Measurements from ENCODE around the gene WDR33.

The WDR33 gene

DNA sequence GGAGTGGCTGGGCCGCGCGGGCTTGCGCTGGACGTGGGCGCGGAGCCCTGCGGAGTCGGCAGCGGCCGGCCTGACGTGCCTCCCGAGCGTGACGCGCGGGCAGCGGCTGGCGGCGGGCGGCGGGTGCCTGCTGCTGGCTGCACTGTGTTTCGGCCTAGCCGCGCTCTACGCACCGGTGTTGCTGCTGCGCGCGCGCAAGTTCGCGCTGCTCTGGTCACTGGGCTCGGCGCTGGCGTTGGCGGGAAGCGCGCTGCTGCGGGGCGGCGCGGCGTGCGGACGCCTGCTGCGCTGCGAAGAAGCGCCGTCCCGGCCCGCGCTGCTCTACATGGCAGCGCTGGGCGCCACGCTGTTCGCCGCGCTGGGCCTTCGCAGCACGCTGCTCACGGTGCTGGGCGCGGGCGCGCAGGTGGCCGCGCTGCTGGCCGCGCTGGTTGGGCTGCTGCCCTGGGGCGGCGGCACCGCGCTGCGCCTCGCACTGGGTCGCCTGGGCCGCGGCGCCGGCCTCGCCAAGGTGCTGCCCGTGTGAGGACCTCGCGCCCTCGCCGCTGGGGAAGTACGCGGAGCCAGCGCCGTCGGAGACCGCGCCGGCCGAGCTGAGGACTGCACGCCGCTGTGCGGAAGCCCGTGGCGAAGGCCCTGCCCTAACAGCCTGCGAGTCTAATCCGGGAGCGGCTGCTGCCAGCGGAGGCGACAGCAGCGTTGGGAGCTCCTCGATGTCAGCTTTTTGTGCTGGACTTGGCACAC, 109.1 kb downstream of the WDR33 start:
- TF ChIP-seq, protein P1, sequence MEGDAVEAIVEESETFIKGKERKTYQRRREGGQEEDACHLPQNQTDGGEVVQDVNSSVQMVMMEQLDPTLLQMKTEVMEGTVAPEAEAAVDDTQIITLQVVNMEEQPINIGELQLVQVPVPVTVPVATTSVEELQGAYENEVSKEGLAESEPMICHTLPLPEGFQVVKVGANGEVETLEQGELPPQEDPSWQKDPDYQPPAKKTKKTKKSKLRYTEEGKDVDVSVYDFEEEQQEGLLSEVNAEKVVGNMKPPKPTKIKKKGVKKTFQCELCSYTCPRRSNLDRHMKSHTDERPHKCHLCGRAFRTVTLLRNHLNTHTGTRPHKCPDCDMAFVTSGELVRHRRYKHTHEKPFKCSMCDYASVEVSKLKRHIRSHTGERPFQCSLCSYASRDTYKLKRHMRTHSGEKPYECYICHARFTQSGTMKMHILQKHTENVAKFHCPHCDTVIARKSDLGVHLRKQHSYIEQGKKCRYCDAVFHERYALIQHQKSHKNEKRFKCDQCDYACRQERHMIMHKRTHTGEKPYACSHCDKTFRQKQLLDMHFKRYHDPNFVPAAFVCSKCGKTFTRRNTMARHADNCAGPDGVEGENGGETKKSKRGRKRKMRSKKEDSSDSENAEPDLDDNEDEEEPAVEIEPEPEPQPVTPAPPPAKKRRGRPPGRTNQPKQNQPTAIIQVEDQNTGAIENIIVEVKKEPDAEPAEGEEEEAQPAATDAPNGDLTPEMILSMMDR (IDR thresholded peaks at IDR 0.05; ENCODE audit: low read depth, low read length): no peak
- no peak for TF ChIP-seq EZH2phosphoT487 (IDR thresholded peaks at IDR 0.05; ENCODE audit: low read depth)

GRCh38 chr2:127701193-127701650, 109.7 kb downstream of the WDR33 start, which contains the start of gene SFT2D3:
Gene SFT2D3, plus strand, starts transcription at chr2:127701497. Its CDS starts 32 bp downstream, at chr2:127701529.
- Histone ChIP-seq H3K4me3 (ENCODE audit: low read length) (peak within 1 kb of the TSS; percentile 95), H4K20me1 (ENCODE audit: insufficient read depth, low read length) (0 out of 2 replicates have a peak, but pooled peaks cover 3% of the 10 kb centered on the region), H3K79me2 (ENCODE audit: low read length) (peaks cover 20% of the 10 kb centered on the region), H3K27me3 (ENCODE audit: low read depth, low read length) (no peaks in the 10 kb centered on the region), H2AFZ (ENCODE audit: low read depth, low read length) (peak within 1 kb of the TSS; percentile 78), H3K9me3 (ENCODE audit: insufficient read depth, low read length) (no peaks in the 10 kb centered on the region), H3K36me3 (replicated peaks; ENCODE audit: low read depth, low read length) (peaks cover 35% of the 10 kb centered on the region), H3K4me2 (ENCODE audit: low read length) (peak within 1 kb of the TSS; percentile 99), H3K9ac (ENCODE audit: low read length) (peak within 1 kb of the TSS; percentile 95), H3K27ac (ENCODE audit: low read length) (peak within 1 kb of the TSS; percentile 87), H3K4me1 (ENCODE audit: low read length) (peaks cover 13% of the 10 kb centered on the region)
- TF ChIP-seq EZH2phosphoT487 (IDR thresholded peaks at IDR 0.05; ENCODE audit: low read depth): no peak
- TF ChIP-seq, protein P1 (IDR thresholded peaks at IDR 0.05; ENCODE audit: low read depth, low read length): no peak

More for the DNA sequence above, 109.1 kb downstream of the WDR33 start:
- Histone ChIP-seq H3K9me3 (ENCODE audit: insufficient read depth, low read length) (no peaks in the 10 kb centered on the region), H3K79me2 (ENCODE audit: low read length) (peaks cover 20% of the 10 kb centered on the region), H4K20me1 (ENCODE audit: insufficient read depth, low read length) (0 out of 2 replicates have a peak, but pooled peaks cover 3% of the 10 kb centered on the region), H2AFZ (ENCODE audit: low read depth, low read length) (peak overlapping the region; percentile 69), H3K27ac (ENCODE audit: low read length) (peak overlapping the region; percentile 87), H3K36me3 (replicated peaks; ENCODE audit: low read depth, low read length) (peaks cover 41% of the 10 kb centered on the region), H3K9ac (ENCODE audit: low read length) (peak overlapping the region; percentile 95), H3K4me2 (ENCODE audit: low read length) (peak overlapping the region; percentile 99), H3K4me1 (ENCODE audit: low read length) (peaks cover 13% of the 10 kb centered on the region), H3K4me3 (ENCODE audit: low read length) (peak overlapping the region; percentile 95), H3K27me3 (ENCODE audit: low read depth, low read length) (no peaks in the 10 kb centered on the region)

DNA sequence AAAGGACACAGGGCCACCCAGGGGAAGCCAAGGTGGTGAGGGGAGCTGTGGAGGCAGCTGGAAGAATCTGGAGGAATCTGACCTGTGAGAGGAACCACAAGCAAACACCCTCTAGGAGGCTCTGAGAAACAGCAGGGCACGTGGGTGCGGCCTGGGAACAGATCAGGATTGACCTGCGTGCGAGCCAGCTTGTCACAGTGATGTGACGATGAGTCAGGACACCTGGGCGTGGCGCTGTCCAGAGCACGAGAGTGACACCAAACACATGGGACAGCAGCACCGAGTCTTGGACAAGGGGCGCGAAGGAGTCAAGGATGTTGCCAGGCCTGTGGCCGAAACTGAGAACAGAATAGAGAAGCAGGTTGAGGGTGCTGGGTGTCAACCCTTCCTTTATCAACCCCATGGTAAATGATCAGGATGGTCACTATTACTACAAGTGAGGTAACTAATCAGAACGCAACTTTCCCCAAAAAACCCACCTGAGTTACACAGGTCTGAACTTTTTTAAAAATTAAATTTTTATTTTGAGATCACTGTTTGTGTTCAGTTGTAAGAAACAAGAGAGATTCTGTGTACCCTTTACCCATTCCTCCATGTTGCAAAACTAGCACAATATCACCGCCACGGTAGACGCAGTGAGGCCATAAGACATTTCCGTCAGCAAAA, 110.3 kb downstream of the WDR33 start:
- H3K4me2 ChIP-seq (ENCODE audit: low read length): peak overlapping the region; percentile 99
- H3K79me2 ChIP-seq (ENCODE audit: low read length): peaks cover 20% of the 10 kb centered on the region
- H3K9me3 ChIP-seq (ENCODE audit: insufficient read depth, low read length): no peaks in the 10 kb centered on the region
- peak overlapping the region; percentile 87 for H3K27ac ChIP-seq (ENCODE audit: low read length)
- H2AFZ ChIP-seq (ENCODE audit: low read depth, low read length): peak overlapping the region; percentile 78
- H4K20me1 ChIP-seq (ENCODE audit: insufficient read depth, low read length): 0 out of 2 replicates have a peak, but pooled peaks cover 3% of the 10 kb centered on the region
- H3K36me3 ChIP-seq (replicated peaks; ENCODE audit: low read depth, low read length): peaks cover 30% of the 10 kb centered on the region
- H3K4me3 ChIP-seq (ENCODE audit: low read length): peak overlapping the region; percentile 95
- H3K9ac ChIP-seq (ENCODE audit: low read length): peak overlapping the region; percentile 95
- H3K27me3 ChIP-seq (ENCODE audit: low read depth, low read length): no peaks in the 10 kb centered on the region
- TF ChIP-seq, protein P1 (IDR thresholded peaks at IDR 0.05; ENCODE audit: low read depth, low read length): peak; percentile 36; the same call in 1 of the 2 replicates
- TF ChIP-seq EZH2phosphoT487 (IDR thresholded peaks at IDR 0.05; ENCODE audit: low read depth): no peak
- H3K4me1 ChIP-seq (ENCODE audit: low read length): peaks cover 13% of the 10 kb centered on the region

Data from OCI-LY3 (cell line).